ENCODE data around the gene SERTM2. TPM values are rescaled to one million over a fixed set of nuclear protein-coding genes. Genes with fewer than 3 reads are reported as not detected.
A peak's percentile ranks its signal among the peaks of the same experiment; 100 is the strongest.
"Not testable (repeated sequence)": the region's sequence is repeated elsewhere in the genome, so short reads cannot be mapped to it uniquely, and the experiment has no call there.

SERTM2 gene
- total and polyA plus RNA-seq, 5 donors from 2014 or later, result not detected

DNA sequence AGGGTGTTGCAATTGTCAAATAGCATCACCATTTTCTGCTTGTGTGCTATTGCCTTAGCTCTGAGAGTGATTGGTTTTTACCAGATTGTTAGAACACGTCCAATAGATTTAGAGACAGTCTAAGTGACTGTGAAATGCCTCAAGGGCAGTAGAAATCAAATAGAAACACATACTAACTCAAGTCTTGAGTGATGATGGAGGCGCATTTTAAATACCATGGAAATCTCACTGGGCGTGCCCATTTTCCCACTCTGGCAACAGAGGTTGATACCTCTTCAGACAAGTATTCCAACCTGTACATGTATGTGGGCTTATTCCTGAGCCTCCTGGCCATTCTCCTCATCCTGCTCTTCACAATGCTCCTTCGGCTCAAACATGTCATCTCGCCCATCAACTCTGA lies 7.2 kb downstream of the SERTM2 start:
- no peaks in the 10 kb centered on the region for H3K9me3 ChIP-seq (ENCODE audit: control insufficient read depth in 2 of 2, low read length in 2 of 2)
- H3K27ac Mint-ChIP-seq, result no peak overlapping the region
- no peak for DNase-seq
- no peak overlapping the region for H3K27ac ChIP-seq (ENCODE audit: insufficient read depth, low read length, poor library complexity, severe bottlenecking)
- no peaks in the 10 kb centered on the region for H3K27me3 ChIP-seq (ENCODE audit: control insufficient read depth, insufficient read depth, low read length)
- H3K4me1 Mint-ChIP-seq, result no peaks in the 10 kb centered on the region
- no peak overlapping the region for H3K4me3 Mint-ChIP-seq
- H3K9me3 Mint-ChIP-seq, result peaks cover 0 to 1% (median 0%) of the 10 kb centered on the region in 7 donors
- no peaks in the 10 kb centered on the region for H3K36me3 ChIP-seq (ENCODE audit: control insufficient read depth, insufficient read depth, low read length)
- no peak overlapping the region for H3K4me3 ChIP-seq (ENCODE audit: low read depth, low read length)
- H3K27me3 Mint-ChIP-seq, result no peaks in the 10 kb centered on the region
- H3K36me3 Mint-ChIP-seq, result no peaks in the 10 kb centered on the region
- H3K4me1 ChIP-seq (ENCODE audit: control insufficient read depth, insufficient read depth, low read length, poor library complexity, severe bottlenecking), result no peaks in the 10 kb centered on the region
- no peak for ATAC-seq (ENCODE audit: low read depth in 2 of 2)

DNA sequence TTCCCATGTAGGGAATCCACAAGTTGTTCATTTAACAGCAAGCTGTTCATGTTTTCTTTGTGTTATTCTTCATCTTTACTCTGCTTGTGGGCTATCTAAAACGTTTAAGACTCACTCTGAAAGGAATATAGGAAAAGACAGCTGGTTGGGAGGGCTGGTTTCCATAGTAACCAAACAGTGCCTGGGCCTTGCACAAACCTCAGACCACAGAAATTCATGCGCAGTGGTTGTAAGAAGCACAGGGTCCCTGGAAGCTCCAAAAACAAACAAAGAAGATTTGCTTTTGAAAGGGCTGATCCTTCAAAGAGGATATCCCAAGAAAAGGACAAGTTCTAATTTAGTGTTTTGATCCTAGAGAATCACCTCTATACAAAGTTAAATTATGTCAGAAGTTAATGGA lies 7.8 kb downstream of the SERTM2 start:
- Histone ChIP-seq H3K36me3 (ENCODE audit: control insufficient read depth, insufficient read depth, low read length) (no peaks in the 10 kb centered on the region), H3K27ac (ENCODE audit: insufficient read depth, low read length, poor library complexity, severe bottlenecking) (no peak overlapping the region), H3K27me3 (ENCODE audit: control insufficient read depth, insufficient read depth, low read length) (no peaks in the 10 kb centered on the region), H3K9me3 (ENCODE audit: control insufficient read depth in 2 of 2, low read length in 2 of 2) (no peaks in the 10 kb centered on the region), H3K4me1 (ENCODE audit: control insufficient read depth, insufficient read depth, low read length, poor library complexity, severe bottlenecking) (no peaks in the 10 kb centered on the region), H3K4me3 (ENCODE audit: low read depth, low read length) (no peak overlapping the region)
- no peaks in the 10 kb centered on the region for H3K4me1 Mint-ChIP-seq
- H3K4me3 Mint-ChIP-seq, result no peak overlapping the region
- H3K9me3 Mint-ChIP-seq, result peaks cover 0 to 1% (median 0%) of the 10 kb centered on the region in 7 donors
- no peak overlapping the region for H3K27ac Mint-ChIP-seq
- no peaks in the 10 kb centered on the region for H3K27me3 Mint-ChIP-seq
- no peak for ATAC-seq (ENCODE audit: low read depth in 2 of 2)
- no peak for DNase-seq
- no peaks in the 10 kb centered on the region for H3K36me3 Mint-ChIP-seq

DNA sequence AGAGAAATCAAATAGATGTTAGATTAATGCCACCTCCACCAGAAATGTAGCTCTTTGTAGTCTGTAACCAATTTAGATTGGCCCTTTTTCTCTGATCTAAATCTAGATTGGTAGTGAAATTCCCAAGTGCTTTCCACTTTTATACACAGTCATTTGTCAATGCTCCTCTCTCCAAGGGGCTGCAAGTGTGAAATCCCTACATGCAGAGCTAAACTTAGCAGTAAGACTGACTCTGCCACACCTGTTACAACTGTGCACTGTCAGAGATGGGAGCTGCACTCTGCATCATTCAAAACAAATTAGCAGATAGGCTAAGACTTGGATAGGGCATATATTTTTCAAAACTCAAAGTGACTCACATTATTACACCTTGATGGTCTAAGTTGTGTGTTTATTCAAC lies 9.1 kb downstream of the SERTM2 start:
- no peaks in the 10 kb centered on the region for H3K27me3 Mint-ChIP-seq
- no peaks in the 10 kb centered on the region for H3K36me3 Mint-ChIP-seq
- DNase-seq (no peak), ATAC-seq (ENCODE audit: low read depth in 2 of 2) (no peak)
- Histone ChIP-seq H3K27me3 (ENCODE audit: control insufficient read depth, insufficient read depth, low read length) (no peaks in the 10 kb centered on the region), H3K9me3 (ENCODE audit: control insufficient read depth in 2 of 2, low read length in 2 of 2) (no peaks in the 10 kb centered on the region), H3K27ac (ENCODE audit: insufficient read depth, low read length, poor library complexity, severe bottlenecking) (no peak overlapping the region), H3K4me3 (ENCODE audit: low read depth, low read length) (no peak overlapping the region), H3K36me3 (ENCODE audit: control insufficient read depth, insufficient read depth, low read length) (no peaks in the 10 kb centered on the region), H3K4me1 (ENCODE audit: control insufficient read depth, insufficient read depth, low read length, poor library complexity, severe bottlenecking) (no peaks in the 10 kb centered on the region)
- H3K4me1 Mint-ChIP-seq, result no peaks in the 10 kb centered on the region
- H3K4me3 Mint-ChIP-seq, result no peak overlapping the region
- no peak overlapping the region for H3K27ac Mint-ChIP-seq
- H3K9me3 Mint-ChIP-seq, result peaks cover 0 to 1% (median 0%) of the 10 kb centered on the region in 7 donors

DNA sequence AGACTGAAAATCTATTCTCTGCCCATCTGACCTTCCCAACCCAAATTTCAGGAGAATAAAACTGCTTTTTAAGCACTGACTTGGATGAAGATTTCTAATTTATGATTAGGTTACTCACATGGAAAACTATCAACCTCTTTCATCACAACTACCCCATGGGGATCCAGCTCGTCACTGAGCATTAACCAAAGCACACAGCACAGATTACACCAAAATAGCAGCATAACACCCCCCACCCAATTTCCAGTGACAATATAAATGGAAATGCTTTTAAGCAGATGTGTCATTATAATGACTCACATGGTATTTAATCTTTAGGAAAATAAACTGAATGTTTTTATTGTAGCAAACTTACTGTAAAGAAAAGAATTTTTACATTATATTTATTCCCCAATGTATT lies 9.7 kb downstream of the SERTM2 start:
- no peaks in the 10 kb centered on the region for H3K4me1 ChIP-seq (ENCODE audit: control insufficient read depth, insufficient read depth, low read length, poor library complexity, severe bottlenecking)
- DNase-seq, result no peak
- Mint-ChIP-seq H3K27ac (no peak overlapping the region), H3K27me3 (no peaks in the 10 kb centered on the region), H3K9me3 (peaks cover 0 to 1% (median 0%) of the 10 kb centered on the region in 7 donors), H3K36me3 (no peaks in the 10 kb centered on the region), H3K4me3 (no peak overlapping the region), H3K4me1 (no peaks in the 10 kb centered on the region)
- no peak overlapping the region for H3K27ac ChIP-seq (ENCODE audit: insufficient read depth, low read length, poor library complexity, severe bottlenecking)
- no peak for ATAC-seq (ENCODE audit: low read depth in 2 of 2)
- H3K4me3 ChIP-seq (ENCODE audit: low read depth, low read length), result no peak overlapping the region
- H3K27me3 ChIP-seq (ENCODE audit: control insufficient read depth, insufficient read depth, low read length), result no peaks in the 10 kb centered on the region
- H3K9me3 ChIP-seq (ENCODE audit: control insufficient read depth in 2 of 2, low read length in 2 of 2), result no peaks in the 10 kb centered on the region
- no peaks in the 10 kb centered on the region for H3K36me3 ChIP-seq (ENCODE audit: control insufficient read depth, insufficient read depth, low read length)

DNA sequence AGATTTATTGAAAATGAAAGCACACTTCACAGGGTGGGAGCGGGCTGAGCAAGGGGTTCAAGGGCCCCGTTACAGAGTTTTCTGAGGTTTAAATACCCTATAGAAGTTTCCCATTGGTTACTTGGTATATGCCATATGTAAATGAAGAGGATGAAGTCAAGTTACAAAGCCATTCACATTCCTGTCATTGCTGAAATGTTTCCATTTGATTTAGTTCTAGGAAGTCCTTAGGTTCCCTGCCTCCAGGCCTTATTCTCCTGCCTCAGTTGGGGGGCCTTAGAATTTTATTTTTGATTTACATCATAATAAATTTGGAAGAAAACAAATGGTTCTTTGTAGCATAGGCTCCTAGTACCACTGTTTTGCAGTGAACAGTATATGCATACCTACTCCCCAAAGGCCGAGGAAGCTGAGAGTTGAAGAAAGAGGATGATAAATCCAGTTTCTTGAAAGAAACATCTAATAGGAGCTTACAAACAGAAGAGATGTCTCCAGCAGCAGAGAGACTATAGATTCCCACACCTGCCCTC lies 31.8 kb downstream of the SERTM2 start:
- Mint-ChIP-seq H3K27me3 (no peaks in the 10 kb centered on the region), H3K36me3 (no peaks in the 10 kb centered on the region), H3K9me3 (peaks cover 0 to 1% (median 0%) of the 10 kb centered on the region in 7 donors), H3K4me3 (no peak overlapping the region), H3K27ac (no peak overlapping the region), H3K4me1 (no peaks in the 10 kb centered on the region)
- H3K36me3 ChIP-seq (ENCODE audit: control insufficient read depth, insufficient read depth, low read length), result no peaks in the 10 kb centered on the region
- no peak for DNase-seq
- no peaks in the 10 kb centered on the region for H3K9me3 ChIP-seq (ENCODE audit: control insufficient read depth in 2 of 2, low read length in 2 of 2)
- H3K4me3 ChIP-seq (ENCODE audit: low read depth, low read length), result no peak overlapping the region
- no peaks in the 10 kb centered on the region for H3K27me3 ChIP-seq (ENCODE audit: control insufficient read depth, insufficient read depth, low read length)
- H3K4me1 ChIP-seq (ENCODE audit: control insufficient read depth, insufficient read depth, low read length, poor library complexity, severe bottlenecking), result no peaks in the 10 kb centered on the region
- ATAC-seq (ENCODE audit: low read depth in 2 of 2), result no peak
- no peak overlapping the region for H3K27ac ChIP-seq (ENCODE audit: insufficient read depth, low read length, poor library complexity, severe bottlenecking)

- not testable (repeated sequence) for H3K9me3 ChIP-seq (ENCODE audit: control insufficient read depth in 2 of 2, low read length in 2 of 2); H3K4me3 Mint-ChIP-seq; H3K27me3 Mint-ChIP-seq
Observed at GRCh38 chrX:111549235-111549634, 37.8 kb downstream of the SERTM2 start.

GRCh38 chrX:111555406-111555958 lies 44.0 kb downstream of the SERTM2 start:
- DNase-seq, result no peak
- ATAC-seq (ENCODE audit: low read depth in 2 of 2), result no peak
- Mint-ChIP-seq H3K36me3 (no peaks in the 10 kb centered on the region), H3K4me3 (no peak overlapping the region), H3K9me3 (peaks cover 0 to 3% (median 0%) of the 10 kb centered on the region in 7 donors), H3K27me3 (no peaks in the 10 kb centered on the region), H3K4me1 (no peaks in the 10 kb centered on the region), H3K27ac (no peak overlapping the region)
- H3K9me3 ChIP-seq (ENCODE audit: control insufficient read depth in 2 of 2, low read length in 2 of 2), result no peaks in the 10 kb centered on the region
- no peak overlapping the region for H3K27ac ChIP-seq (ENCODE audit: insufficient read depth, low read length, poor library complexity, severe bottlenecking)
- H3K36me3 ChIP-seq (ENCODE audit: control insufficient read depth, insufficient read depth, low read length), result no peaks in the 10 kb centered on the region
- no peaks in the 10 kb centered on the region for H3K4me1 ChIP-seq (ENCODE audit: control insufficient read depth, insufficient read depth, low read length, poor library complexity, severe bottlenecking)
- H3K4me3 ChIP-seq (ENCODE audit: low read depth, low read length), result no peak overlapping the region
- H3K27me3 ChIP-seq (ENCODE audit: control insufficient read depth, insufficient read depth, low read length), result no peaks in the 10 kb centered on the region

More at GRCh38 chrX:111549235-111549634, 37.8 kb downstream of the SERTM2 start:
- not testable (repeated sequence) for H3K36me3 ChIP-seq (ENCODE audit: control insufficient read depth, insufficient read depth, low read length); H3K4me1 Mint-ChIP-seq; ATAC-seq (ENCODE audit: low read depth in 2 of 2); H3K9me3 Mint-ChIP-seq; H3K27ac ChIP-seq (ENCODE audit: insufficient read depth, low read length, poor library complexity, severe bottlenecking); H3K27me3 ChIP-seq (ENCODE audit: control insufficient read depth, insufficient read depth, low read length); H3K27ac Mint-ChIP-seq; H3K4me3 ChIP-seq (ENCODE audit: low read depth, low read length); H3K4me1 ChIP-seq (ENCODE audit: control insufficient read depth, insufficient read depth, low read length, poor library complexity, severe bottlenecking); H3K36me3 Mint-ChIP-seq; DNase-seq

DNA sequence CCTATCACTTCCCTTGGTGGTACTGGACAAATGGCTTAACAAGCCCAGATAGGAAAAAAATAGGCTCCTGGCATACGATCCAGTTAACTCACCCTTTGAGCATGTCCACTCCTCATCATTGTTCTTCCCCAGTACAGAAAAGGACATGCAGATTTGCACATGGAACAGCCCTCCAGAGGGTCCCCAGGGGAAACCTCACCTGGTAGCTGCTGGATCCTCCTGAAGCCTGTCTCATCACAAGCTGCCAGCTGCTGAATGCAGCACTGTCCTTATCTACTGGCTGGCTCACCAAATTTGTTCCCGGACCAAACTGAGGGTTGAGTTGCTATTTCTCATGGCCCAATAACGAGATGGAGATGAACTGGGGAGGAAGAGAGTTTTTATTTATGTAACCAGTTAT lies 49.4 kb downstream of the SERTM2 start:
- no peaks in the 10 kb centered on the region for H3K4me1 ChIP-seq (ENCODE audit: control insufficient read depth, insufficient read depth, low read length, poor library complexity, severe bottlenecking)
- DNase-seq (no peak), ATAC-seq (ENCODE audit: low read depth in 2 of 2) (no peak)
- H3K27me3 ChIP-seq (ENCODE audit: control insufficient read depth, insufficient read depth, low read length), result no peaks in the 10 kb centered on the region
- no peaks in the 10 kb centered on the region for H3K27me3 Mint-ChIP-seq
- H3K36me3 ChIP-seq (ENCODE audit: control insufficient read depth, insufficient read depth, low read length), result no peaks in the 10 kb centered on the region
- H3K27ac Mint-ChIP-seq, result peak overlapping the region in 1 of 3 donors; percentile 7
- H3K27ac ChIP-seq (ENCODE audit: insufficient read depth, low read length, poor library complexity, severe bottlenecking), result no peak overlapping the region
- H3K4me3 ChIP-seq (ENCODE audit: low read depth, low read length), result no peak overlapping the region
- H3K4me3 Mint-ChIP-seq, result no peak overlapping the region
- peaks cover 0 to 3% (median 0%) of the 10 kb centered on the region in 7 donors for H3K9me3 Mint-ChIP-seq
- no peaks in the 10 kb centered on the region for H3K9me3 ChIP-seq (ENCODE audit: control insufficient read depth in 2 of 2, low read length in 2 of 2)
- H3K4me1 Mint-ChIP-seq, result no peaks in the 10 kb centered on the region
- H3K36me3 Mint-ChIP-seq, result no peaks in the 10 kb centered on the region
